ENCODE measurements around the gene ACOT8. TPM values are rescaled to one million over a fixed set of nuclear protein-coding genes. Genes with fewer than 3 reads are reported as not detected.

ACOT8 gene
- total RNA-seq, 1 donor from 2014 or later, result 25.6 TPM

- H3K27ac ChIP-seq, result no peak overlapping the region
- intact Hi-C loops (cut with DNase I), result no loop called here
- H3K36me3 ChIP-seq, result peaks cover 20% of the 10 kb centered on the region
- H3K4me1 ChIP-seq, result no peaks in the 10 kb centered on the region
- H3K4me3 ChIP-seq, result no peak overlapping the region
- H3K9me3 ChIP-seq, result no peaks in the 10 kb centered on the region
- ATAC-seq (no peak), DNase-seq (no peak)
- H3K27me3 ChIP-seq (ENCODE audit: low read depth), result no peaks in the 10 kb centered on the region
- TF ChIP-seq, protein P1, sequence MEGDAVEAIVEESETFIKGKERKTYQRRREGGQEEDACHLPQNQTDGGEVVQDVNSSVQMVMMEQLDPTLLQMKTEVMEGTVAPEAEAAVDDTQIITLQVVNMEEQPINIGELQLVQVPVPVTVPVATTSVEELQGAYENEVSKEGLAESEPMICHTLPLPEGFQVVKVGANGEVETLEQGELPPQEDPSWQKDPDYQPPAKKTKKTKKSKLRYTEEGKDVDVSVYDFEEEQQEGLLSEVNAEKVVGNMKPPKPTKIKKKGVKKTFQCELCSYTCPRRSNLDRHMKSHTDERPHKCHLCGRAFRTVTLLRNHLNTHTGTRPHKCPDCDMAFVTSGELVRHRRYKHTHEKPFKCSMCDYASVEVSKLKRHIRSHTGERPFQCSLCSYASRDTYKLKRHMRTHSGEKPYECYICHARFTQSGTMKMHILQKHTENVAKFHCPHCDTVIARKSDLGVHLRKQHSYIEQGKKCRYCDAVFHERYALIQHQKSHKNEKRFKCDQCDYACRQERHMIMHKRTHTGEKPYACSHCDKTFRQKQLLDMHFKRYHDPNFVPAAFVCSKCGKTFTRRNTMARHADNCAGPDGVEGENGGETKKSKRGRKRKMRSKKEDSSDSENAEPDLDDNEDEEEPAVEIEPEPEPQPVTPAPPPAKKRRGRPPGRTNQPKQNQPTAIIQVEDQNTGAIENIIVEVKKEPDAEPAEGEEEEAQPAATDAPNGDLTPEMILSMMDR (IDR thresholded peaks at IDR 0.05), result no peak
These were observed 16.4 kb upstream of the ACOT8 start for GRCh38 chr20:45873409-45874103.

DNA sequence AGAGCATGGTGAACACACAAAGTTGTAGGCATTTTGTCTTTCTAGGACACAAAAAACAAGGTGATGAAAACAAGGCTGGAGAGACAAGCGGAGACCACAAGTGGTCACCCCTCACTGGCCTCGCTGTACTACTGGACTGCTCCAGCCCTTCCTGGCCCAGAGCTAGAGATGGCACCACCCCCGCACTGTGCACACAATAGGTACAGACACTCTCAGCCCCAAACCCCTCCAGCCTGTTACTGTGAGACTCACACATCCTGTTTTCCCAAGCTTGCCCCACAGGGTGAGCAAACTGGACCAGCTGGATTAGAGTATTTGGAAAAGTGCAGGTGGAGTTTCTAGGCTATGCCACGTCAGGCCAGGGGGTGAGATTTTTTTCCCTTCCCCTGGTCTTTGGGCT lies 15.4 kb upstream of the ACOT8 start:
- Histone ChIP-seq H3K4me1 (no peaks in the 10 kb centered on the region), H3K27me3 (ENCODE audit: low read depth) (no peaks in the 10 kb centered on the region), H3K4me3 (no peak overlapping the region), H3K36me3 (peaks cover 11% of the 10 kb centered on the region), H3K9me3 (no peaks in the 10 kb centered on the region), H3K27ac (no peak overlapping the region)
- no peak for DNase-seq
- TF ChIP-seq, protein P1 (IDR thresholded peaks at IDR 0.05), result no peak
- intact Hi-C loops (cut with DNase I), result no loop called here
- no peak for ATAC-seq

DNA sequence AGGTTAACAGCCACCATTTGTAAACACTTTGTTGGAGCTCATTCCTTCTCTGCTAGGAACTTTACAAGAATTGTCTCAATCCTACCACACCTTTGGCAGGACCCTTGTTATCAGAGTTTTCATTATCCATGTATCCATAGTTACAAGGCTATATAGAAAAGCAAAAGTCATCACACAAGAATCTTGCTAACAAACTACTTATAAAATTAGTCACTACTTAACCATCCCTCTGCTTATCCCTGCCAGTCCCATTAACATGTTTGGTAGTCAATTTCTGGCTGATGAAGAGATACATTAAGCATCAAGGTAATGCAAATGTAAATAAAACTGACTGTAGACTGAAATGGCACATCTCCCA lies 10.6 kb upstream of the ACOT8 start:
- Histone ChIP-seq H3K27ac (no peak overlapping the region), H3K4me3 (no peak overlapping the region), H3K4me1 (no peaks in the 10 kb centered on the region), H3K27me3 (ENCODE audit: low read depth) (no peaks in the 10 kb centered on the region), H3K9me3 (no peaks in the 10 kb centered on the region), H3K36me3 (no peaks in the 10 kb centered on the region)
- intact Hi-C loops (cut with DNase I), result no loop called here
- TF ChIP-seq, protein P1 (IDR thresholded peaks at IDR 0.05), result no peak
- ATAC-seq, result peak in 1 of 2 donors; percentile 67
- DNase-seq, result no peak

GRCh38 chr20:45867136-45867818 lies 10.1 kb upstream of the ACOT8 start:
- DNase-seq (no peak), ATAC-seq (peak in 1 of 2 donors; percentile 19)
- H3K4me3 ChIP-seq, result no peak overlapping the region
- H3K9me3 ChIP-seq, result no peaks in the 10 kb centered on the region
- intact Hi-C loops (cut with DNase I), result no loop called here
- no peaks in the 10 kb centered on the region for H3K4me1 ChIP-seq
- no peaks in the 10 kb centered on the region for H3K36me3 ChIP-seq
- no peak overlapping the region for H3K27ac ChIP-seq
- TF ChIP-seq, protein P1 (IDR thresholded peaks at IDR 0.05), result no peak
- H3K27me3 ChIP-seq (ENCODE audit: low read depth), result no peaks in the 10 kb centered on the region

DNA sequence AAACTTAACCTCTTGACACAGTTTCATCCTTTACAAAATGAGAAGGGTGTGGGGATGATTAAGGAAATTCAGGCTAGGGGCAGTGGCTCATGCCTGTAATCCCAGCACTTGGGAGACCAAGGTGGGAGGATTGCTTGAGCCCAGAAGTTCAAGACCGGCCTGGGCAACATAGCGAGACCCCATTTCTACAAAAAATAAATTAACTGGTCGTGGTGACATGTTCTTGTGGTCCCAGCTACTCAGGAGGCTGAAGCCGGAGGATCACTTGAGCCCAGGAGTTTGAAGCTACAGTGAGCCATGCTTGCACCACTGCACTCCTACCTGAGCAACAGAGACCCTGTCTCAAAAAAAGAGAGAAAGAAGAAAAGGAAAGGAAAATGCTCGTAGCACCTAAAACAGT lies 9.3 kb upstream of the ACOT8 start:
- H3K4me3 ChIP-seq, result no peak overlapping the region
- intact Hi-C loops (cut with DNase I), result no loop called here
- no peaks in the 10 kb centered on the region for H3K27me3 ChIP-seq (ENCODE audit: low read depth)
- H3K9me3 ChIP-seq, result no peaks in the 10 kb centered on the region
- ATAC-seq (no peak), DNase-seq (no peak)
- H3K4me1 ChIP-seq, result no peaks in the 10 kb centered on the region
- no peak overlapping the region for H3K27ac ChIP-seq
- TF ChIP-seq, protein P1 (IDR thresholded peaks at IDR 0.05), result no peak
- H3K36me3 ChIP-seq, result no peaks in the 10 kb centered on the region
